Activated T-cell treated with anti-CD3 and anti-CD28 coated beads, Interleukin-2, amount 50 U/mL, for 1 hour (primary cell): ENCODE results near the gene CAMK4.
"Not testable (repeated sequence)": the region's sequence is repeated elsewhere in the genome, so short reads cannot be mapped to it uniquely, and the experiment has no call there.

Source experiments
- DNase-seq: peaks from one replicate; pipeline ENCODE4 v3.0.0-alpha.2; 2020

CAMK4 gene

GRCh38 chr5:111261610-111262009 is 37.4 kb downstream of the CAMK4 start:
- no peak for DNase-seq

- DNase-seq: no peak
Measured at GRCh38 chr5:111262153-111262552, 38.0 kb downstream of the CAMK4 start.

- no peak for DNase-seq
Measured at GRCh38 chr5:111262815-111263214, 38.6 kb downstream of the CAMK4 start.

GRCh38 chr5:111266491-111266890 is 42.3 kb downstream of the CAMK4 start:
- DNase-seq: no peak

GRCh38 chr5:111268300-111268699 is 44.1 kb downstream of the CAMK4 start:
- DNase-seq: no peak

- DNase-seq: no peak
Measured at GRCh38 chr5:111271885-111272284, 47.7 kb downstream of the CAMK4 start.

GRCh38 chr5:111277061-111277460 is 52.9 kb downstream of the CAMK4 start:
- no peak for DNase-seq

GRCh38 chr5:111278858-111279504 is 54.8 kb downstream of the CAMK4 start:
- DNase-seq: peak; percentile 90

- no peak for DNase-seq
Measured at GRCh38 chr5:111280282-111280951, 56.2 kb downstream of the CAMK4 start.

- no peak for DNase-seq
Measured at GRCh38 chr5:111282798-111283197, 58.6 kb downstream of the CAMK4 start.

- DNase-seq: no peak
Measured at GRCh38 chr5:111284825-111285224, 60.6 kb downstream of the CAMK4 start.

GRCh38 chr5:111294551-111294950 is 70.4 kb downstream of the CAMK4 start:
- no peak for DNase-seq

- DNase-seq: no peak
Measured at GRCh38 chr5:111295649-111296048, 71.5 kb downstream of the CAMK4 start.

GRCh38 chr5:111296570-111296969 is 72.4 kb downstream of the CAMK4 start:
- no peak for DNase-seq

GRCh38 chr5:111299067-111299481 is 74.9 kb downstream of the CAMK4 start:
- no peak for DNase-seq

- no peak for DNase-seq
Measured at GRCh38 chr5:111299831-111300432, 75.7 kb downstream of the CAMK4 start.

GRCh38 chr5:111301264-111301663 is 77.1 kb downstream of the CAMK4 start:
- DNase-seq: no peak

- not testable (repeated sequence) for DNase-seq
Measured at GRCh38 chr5:111302043-111302442, 77.9 kb downstream of the CAMK4 start.

- no peak for DNase-seq
Measured at GRCh38 chr5:111308951-111309350, 84.8 kb downstream of the CAMK4 start.

GRCh38 chr5:111309384-111309783 is 85.2 kb downstream of the CAMK4 start:
- no peak for DNase-seq

- no peak for DNase-seq
Measured at GRCh38 chr5:111310711-111311620, 86.8 kb downstream of the CAMK4 start.

GRCh38 chr5:111311666-111312065 is 87.5 kb downstream of the CAMK4 start:
- DNase-seq: no peak

GRCh38 chr5:111313017-111313724 is 89.0 kb downstream of the CAMK4 start:
- DNase-seq: no peak
